Stimulated activated CD4-positive, alpha-beta T cell treated with anti-CD3 and anti-CD28 coated beads, Interleukin-4, amount 100 ng/mL, for 4 hours (primary cell): ENCODE measurements around the gene CCS.
"Not testable (repeated sequence)": the region's sequence is repeated elsewhere in the genome, so short reads cannot be mapped to it uniquely, and the experiment has no call there.

Source experiments
- DNase-seq, 2 experiments: peaks; one replicate each; pipeline ENCODE4 v3.0.0-alpha.2; 2020

The CCS gene

GRCh38 chr11:66631883-66632282 lies 38.9 kb downstream of the CCS start:
- DNase-seq: no peak

GRCh38 chr11:66632952-66633351 lies 40.0 kb downstream of the CCS start:
- DNase-seq: no peak

DNA sequence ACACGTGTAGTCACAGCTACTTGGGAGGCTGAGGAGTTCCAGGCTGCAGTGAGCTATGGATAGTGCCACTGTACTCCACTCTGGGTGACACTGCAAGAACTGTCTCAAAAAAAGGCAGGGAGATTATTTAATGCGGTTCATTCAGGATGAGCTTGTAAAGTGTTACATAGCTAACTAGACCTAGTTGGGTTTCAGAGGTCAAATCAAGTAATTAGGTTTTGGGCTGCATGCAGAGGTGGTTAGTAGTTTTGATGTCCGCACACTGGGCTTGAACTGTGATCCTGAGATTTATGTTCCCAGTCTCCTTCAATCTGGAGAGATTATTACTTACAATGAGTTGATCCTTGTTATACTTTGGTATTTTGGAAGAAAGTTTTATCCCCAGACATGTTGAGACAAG lies 43.4 kb downstream of the CCS start:
- no peak for DNase-seq

GRCh38 chr11:66637557-66638176 lies 44.7 kb downstream of the CCS start:
- no peak for DNase-seq

GRCh38 chr11:66638177-66639065 lies 45.4 kb downstream of the CCS start, which contains the start of gene RBM4:
Gene RBM4 (plus strand): TSS chr11:66638703. CDS start chr11:66639712, 1,009 bp downstream.
- peak; percentile 86 to 97 for DNase-seq

DNA sequence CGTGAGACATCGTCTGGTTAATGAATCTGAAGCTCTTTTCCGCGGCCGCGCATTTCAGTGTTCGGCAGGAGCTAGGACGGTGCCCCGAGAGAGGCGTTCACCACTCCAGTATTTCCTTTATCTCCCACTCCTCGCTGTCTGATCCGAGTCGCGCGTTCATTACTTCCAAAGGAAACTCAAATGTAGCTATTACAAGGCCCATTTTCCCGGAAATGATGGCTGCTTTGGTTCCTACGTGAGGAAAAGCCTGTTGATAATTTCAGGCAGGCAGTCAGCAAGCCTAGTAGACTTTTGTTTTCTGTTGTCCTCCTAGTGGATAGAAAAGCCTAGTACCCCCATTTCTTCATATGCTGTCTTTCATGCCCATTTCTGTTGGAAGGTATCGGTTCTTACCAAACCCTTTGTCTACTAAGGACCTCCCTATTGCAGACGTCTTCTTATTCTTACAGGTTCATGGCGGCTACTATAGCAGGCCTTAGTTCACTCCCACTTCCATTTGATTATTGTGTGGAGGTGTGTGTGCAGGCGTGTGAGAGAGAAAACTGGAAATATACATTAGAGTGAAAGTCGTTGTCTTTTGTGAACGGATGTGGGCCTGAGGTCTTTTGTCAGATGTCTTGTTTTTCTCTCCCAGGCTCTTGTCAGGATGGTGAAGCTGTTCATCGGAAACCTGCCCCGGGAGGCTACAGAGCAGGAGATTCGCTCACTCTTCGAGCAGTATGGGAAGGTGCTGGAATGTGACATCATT lies 46.3 kb downstream of the CCS start:
- DNase-seq: no peak

DNA sequence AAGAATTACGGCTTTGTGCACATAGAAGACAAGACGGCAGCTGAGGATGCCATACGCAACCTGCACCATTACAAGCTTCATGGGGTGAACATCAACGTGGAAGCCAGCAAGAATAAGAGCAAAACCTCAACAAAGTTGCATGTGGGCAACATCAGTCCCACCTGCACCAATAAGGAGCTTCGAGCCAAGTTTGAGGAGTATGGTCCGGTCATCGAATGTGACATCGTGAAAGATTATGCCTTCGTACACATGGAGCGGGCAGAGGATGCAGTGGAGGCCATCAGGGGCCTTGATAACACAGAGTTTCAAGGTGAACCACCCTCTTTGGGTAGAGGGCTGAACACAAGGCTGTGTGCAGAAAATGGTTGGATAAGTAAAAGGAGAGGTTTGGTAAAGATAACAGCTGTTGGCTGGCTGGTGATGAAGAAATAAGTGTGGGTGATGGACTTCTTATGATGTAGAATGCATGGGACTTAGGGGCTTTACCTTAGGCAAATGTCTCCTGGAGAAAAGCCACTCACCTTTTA lies 46.9 kb downstream of the CCS start:
- DNase-seq: not testable (repeated sequence)

DNA sequence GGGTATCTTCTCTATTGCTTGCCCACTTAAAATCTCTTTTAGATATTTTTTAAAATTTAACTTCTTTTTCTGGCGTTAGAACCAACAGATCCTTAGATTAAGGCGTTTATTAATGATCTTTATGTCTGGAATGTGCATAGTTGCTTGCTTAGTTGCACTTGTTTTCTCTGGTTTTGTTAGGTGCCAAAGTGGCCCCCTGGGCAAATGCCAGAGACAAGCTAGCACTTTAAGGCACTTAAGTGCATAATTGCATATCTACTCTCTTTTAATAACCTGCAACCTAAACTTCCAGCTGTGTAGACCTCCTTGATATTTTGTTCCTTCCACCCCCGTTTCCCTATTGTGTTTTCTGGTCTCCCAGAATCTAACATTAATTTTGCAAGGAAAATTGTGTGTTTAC lies 48.8 kb downstream of the CCS start:
- no peak for DNase-seq

DNA sequence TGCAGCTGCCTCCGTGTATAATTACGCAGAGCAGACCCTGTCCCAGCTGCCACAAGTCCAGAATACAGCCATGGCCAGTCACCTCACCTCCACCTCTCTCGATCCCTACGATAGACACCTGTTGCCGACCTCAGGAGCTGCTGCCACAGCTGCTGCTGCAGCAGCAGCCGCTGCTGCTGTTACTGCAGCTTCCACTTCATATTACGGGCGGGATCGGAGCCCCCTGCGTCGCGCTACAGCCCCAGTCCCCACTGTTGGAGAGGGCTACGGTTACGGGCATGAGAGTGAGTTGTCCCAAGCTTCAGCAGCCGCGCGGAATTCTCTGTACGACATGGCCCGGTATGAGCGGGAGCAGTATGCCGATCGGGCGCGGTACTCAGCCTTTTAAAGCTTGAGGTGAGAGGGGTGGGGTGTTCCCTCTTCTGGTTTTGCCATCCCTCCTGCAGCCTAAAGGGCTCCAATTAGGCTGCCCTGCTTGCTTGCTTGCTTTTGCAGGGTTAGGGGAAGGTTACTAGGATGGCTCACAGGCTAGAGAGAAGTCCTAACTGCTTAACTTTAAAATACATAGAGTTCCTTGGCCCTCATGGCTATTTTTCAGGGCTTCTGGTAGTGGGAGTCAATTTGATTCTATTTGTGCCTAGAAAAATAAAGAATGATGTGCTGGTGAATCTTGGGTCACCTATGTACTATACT lies 50.9 kb downstream of the CCS start:
- DNase-seq: no peak

GRCh38 chr11:66646828-66647227 lies 53.8 kb downstream of the CCS start:
- no peak for DNase-seq

DNA sequence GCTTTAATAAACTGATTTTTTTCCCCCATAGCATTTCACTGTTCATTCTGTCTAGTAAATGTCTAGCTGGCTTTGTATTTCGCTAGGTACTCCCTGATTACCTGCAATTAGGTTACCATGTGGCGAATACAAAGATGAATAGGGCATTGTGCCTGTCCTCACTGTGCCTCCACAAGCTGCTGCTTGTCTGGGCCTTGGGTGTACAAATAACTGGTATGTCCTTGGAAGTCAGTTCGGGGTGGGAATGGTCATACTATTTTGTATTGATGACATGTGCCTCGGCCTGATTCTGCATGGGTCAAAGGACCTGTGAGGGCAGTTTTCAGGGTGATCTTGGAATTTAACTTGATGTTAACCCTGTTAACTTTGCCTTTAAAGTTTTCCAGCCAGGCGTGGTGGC lies 56.9 kb downstream of the CCS start:
- DNase-seq: no peak

DNA sequence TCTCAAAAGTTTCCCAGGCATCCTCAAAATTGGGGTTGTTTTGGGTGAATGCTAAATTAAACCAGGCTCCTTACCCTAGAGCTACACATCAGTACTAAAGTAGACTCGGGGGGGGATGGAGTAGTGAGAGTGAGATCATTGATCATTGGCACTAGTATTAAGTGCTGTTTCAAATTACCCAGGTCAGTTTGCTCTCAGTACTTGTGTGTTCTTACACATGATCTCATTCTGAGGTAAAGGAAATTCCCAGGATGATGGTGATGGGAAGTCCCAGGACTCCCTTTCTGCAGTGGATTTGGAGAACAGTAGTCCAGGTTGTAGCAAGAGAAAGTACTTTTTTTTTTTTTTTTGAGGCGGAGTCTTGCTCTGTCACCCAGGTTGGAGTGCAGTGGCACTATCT lies 58.0 kb downstream of the CCS start:
- DNase-seq: no peak

DNA sequence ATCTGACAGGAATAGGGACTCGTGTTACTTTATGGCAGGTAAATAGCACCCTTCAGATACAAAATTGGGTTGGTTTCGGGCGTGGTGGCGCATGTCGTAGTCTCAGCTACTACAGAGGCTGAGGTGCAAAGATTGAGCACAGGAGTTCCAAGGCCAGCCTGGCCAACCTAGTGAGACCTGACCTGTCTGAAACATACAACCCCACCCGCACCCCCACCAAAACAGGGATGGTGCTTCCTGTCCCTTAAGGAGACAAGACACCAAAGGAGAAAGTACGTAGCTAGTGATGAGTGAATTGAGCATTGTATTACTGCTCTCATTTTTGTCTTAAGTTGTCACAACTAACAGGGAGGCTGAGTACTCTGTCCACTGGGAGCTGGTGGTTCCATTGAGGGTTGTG lies 59.7 kb downstream of the CCS start:
- no peak for DNase-seq

- DNase-seq: no peak
Observed at GRCh38 chr11:66653123-66653522, 60.1 kb downstream of the CCS start.
